GM21515 (cell line): ENCODE results near the gene RGS6.

Source experiments
- ATAC-seq: cut with Tn5 transposase; IDR thresholded peaks from one replicate; pipeline ENCODE4 v1.9.1; 2021; ENCODE audit not compliant: unreplicated experiment

Gene RGS6

GRCh38 chr14:72545411-72546311, 613.4 kb downstream of the RGS6 start:
- ATAC-seq: no peak

GRCh38 chr14:72546344-72547016, 614.3 kb downstream of the RGS6 start:
- no peak for ATAC-seq

GRCh38 chr14:72547999-72548398, 615.8 kb downstream of the RGS6 start:
- no peak for ATAC-seq

- ATAC-seq: no peak
Observed at GRCh38 chr14:72549026-72549425, 616.8 kb downstream of the RGS6 start.

GRCh38 chr14:72549854-72550253, 617.6 kb downstream of the RGS6 start:
- ATAC-seq: no peak

- no peak for ATAC-seq
Observed at GRCh38 chr14:72550513-72550912, 618.3 kb downstream of the RGS6 start.

- no peak for ATAC-seq
Observed at GRCh38 chr14:72552236-72552635, 620.0 kb downstream of the RGS6 start.

GRCh38 chr14:72553161-72553560, 620.9 kb downstream of the RGS6 start:
- no peak for ATAC-seq

GRCh38 chr14:72553656-72554055, 621.4 kb downstream of the RGS6 start:
- no peak for ATAC-seq

GRCh38 chr14:72554401-72554800, 622.2 kb downstream of the RGS6 start:
- ATAC-seq: no peak

GRCh38 chr14:72554994-72555608, 622.9 kb downstream of the RGS6 start:
- no peak for ATAC-seq

- ATAC-seq: no peak
Observed at GRCh38 chr14:72555609-72556000, 623.4 kb downstream of the RGS6 start.

- ATAC-seq: no peak
Observed at GRCh38 chr14:72557671-72558070, 625.4 kb downstream of the RGS6 start.

- no peak for ATAC-seq
Observed at GRCh38 chr14:72558721-72559120, 626.5 kb downstream of the RGS6 start.

- ATAC-seq: no peak
Observed at GRCh38 chr14:72559202-72559601, 627.0 kb downstream of the RGS6 start.

- no peak for ATAC-seq
Observed at GRCh38 chr14:72559669-72560255, 627.5 kb downstream of the RGS6 start.

- no peak for ATAC-seq
Observed at GRCh38 chr14:72560331-72560730, 628.1 kb downstream of the RGS6 start.

GRCh38 chr14:72560889-72561493, 628.8 kb downstream of the RGS6 start:
- ATAC-seq: no peak

GRCh38 chr14:72562300-72562699, 630.1 kb downstream of the RGS6 start:
- ATAC-seq: no peak

- no peak for ATAC-seq
Observed at GRCh38 chr14:72563676-72564075, 631.4 kb downstream of the RGS6 start.

GRCh38 chr14:72565149-72565559, 632.9 kb downstream of the RGS6 start:
- ATAC-seq: no peak
